Suprapubic skin (tissue), 4 donors: Measurements from ENCODE around the gene EPHA2. TPM values are rescaled to one million over a fixed set of nuclear protein-coding genes. Genes with fewer than 3 reads are reported as not detected.

Experiments
- DNase-seq, 2 donors: peaks; one replicate each; pipeline ENCODE4 v3.0.0-alpha.2; 2019; ENCODE audit warnings: low spot score in 2 of 2
- H3K27ac ChIP-seq: fragments of 200-600 bp; sonication (generic); one replicate; pipeline ENCODE4 v1.5.1; 2019
- H3K27me3 ChIP-seq: fragments of 200-600 bp; sonication (generic); one replicate; pipeline ENCODE4 v1.5.1; 2019
- H3K36me3 ChIP-seq: fragments of 200-600 bp; sonication (generic); one replicate; pipeline ENCODE4 v1.5.1; 2019
- H3K4me1 ChIP-seq: fragments of 200-600 bp; sonication (generic); one replicate; pipeline ENCODE4 v1.5.1; 2019
- H3K4me3 ChIP-seq: fragments of 200-600 bp; sonication (generic); one replicate; pipeline ENCODE4 v1.5.1; 2019; ENCODE audit warnings: mild to moderate bottlenecking
- H3K9me3 ChIP-seq: fragments of 200-600 bp; sonication (generic); one replicate; pipeline ENCODE4 v1.5.1; 2019
- EP300 ChIP-seq: sonication (generic); formaldehyde crosslinking; IDR thresholded peaks from one replicate; pipeline ENCODE4 v1.6.1; 2017; ENCODE audit warnings: antibody characterized with exemption
- POLR2A ChIP-seq, 2 donors: fragments of 450-650 bp; IDR thresholded peaks; one replicate each; pipeline ENCODE4 v1.6.1; 2017; ENCODE audit warnings: antibody characterized with exemption in 2 of 2, mild to moderate bottlenecking in 2 of 2, moderate library complexity in 2 of 2
- POLR2AphosphoS5 ChIP-seq, 3 donors: sonication (generic); formaldehyde crosslinking; IDR thresholded peaks; one replicate each; pipeline ENCODE4 v1.6.1; 2017; ENCODE audit warnings: antibody characterized with exemption in 3 of 3
- WGBS: methylation state at CpG from one replicate; pipeline ENCODE4 v1.1.5; 2018; 5-methylcytosine and 5-hydroxymethylcytosine counted together
- total RNA-seq, 4 donors: library from RNA; depleted of rRNA; stranded (reverse); fragments of >200 nt; gene quantifications; one replicate each; pipeline ENCODE4 v1.1.0, GENCODE V29; 2016
- TF ChIP-seq, protein P1 (sequence below), 2 donors: fragments of 200-600 bp in 1 of 2; fragments of 450-650 bp in 1 of 2; sonication (generic) in 1 of 2; IDR thresholded peaks; one replicate each; pipeline ENCODE4 v1.5.1; 2016 to 2019; ENCODE audit warnings: antibody characterized with exemption in 2 of 2, mild to moderate bottlenecking in 1 of 2, moderate library complexity in 1 of 2

The EPHA2 gene
- total RNA-seq, 4 donors from 2014 or later, result 59.0 to 145 (median 104) TPM

- Histone ChIP-seq H3K27me3 (no peaks in the 10 kb centered on the region), H3K4me3 (no peak overlapping the region), H3K36me3 (peaks cover 45% of the 10 kb centered on the region), H3K27ac (no peak overlapping the region), H3K4me1 (peaks cover 27% of the 10 kb centered on the region), H3K9me3 (no peaks in the 10 kb centered on the region)
- 33% methylated on average over 3 of the region's 3 CpGs for WGBS
- no peak for DNase-seq
- TF ChIP-seq POLR2AphosphoS5 (IDR thresholded peaks at IDR 0.05) (no peak), POLR2A (IDR thresholded peaks at IDR 0.05) (no peak), EP300 (no peak)
- TF ChIP-seq, protein P1, sequence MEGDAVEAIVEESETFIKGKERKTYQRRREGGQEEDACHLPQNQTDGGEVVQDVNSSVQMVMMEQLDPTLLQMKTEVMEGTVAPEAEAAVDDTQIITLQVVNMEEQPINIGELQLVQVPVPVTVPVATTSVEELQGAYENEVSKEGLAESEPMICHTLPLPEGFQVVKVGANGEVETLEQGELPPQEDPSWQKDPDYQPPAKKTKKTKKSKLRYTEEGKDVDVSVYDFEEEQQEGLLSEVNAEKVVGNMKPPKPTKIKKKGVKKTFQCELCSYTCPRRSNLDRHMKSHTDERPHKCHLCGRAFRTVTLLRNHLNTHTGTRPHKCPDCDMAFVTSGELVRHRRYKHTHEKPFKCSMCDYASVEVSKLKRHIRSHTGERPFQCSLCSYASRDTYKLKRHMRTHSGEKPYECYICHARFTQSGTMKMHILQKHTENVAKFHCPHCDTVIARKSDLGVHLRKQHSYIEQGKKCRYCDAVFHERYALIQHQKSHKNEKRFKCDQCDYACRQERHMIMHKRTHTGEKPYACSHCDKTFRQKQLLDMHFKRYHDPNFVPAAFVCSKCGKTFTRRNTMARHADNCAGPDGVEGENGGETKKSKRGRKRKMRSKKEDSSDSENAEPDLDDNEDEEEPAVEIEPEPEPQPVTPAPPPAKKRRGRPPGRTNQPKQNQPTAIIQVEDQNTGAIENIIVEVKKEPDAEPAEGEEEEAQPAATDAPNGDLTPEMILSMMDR (IDR thresholded peaks at IDR 0.05), result no peak
These were observed 47.7 kb upstream of the EPHA2 start for GRCh38 chr1:16203550-16203949.

- DNase-seq, result no peak
- WGBS, result 83% methylated on average over 19 of the region's 24 CpGs
- H3K36me3 ChIP-seq, result peaks cover 52% of the 10 kb centered on the region
- H3K27me3 ChIP-seq, result no peaks in the 10 kb centered on the region
- TF ChIP-seq POLR2AphosphoS5 (IDR thresholded peaks at IDR 0.05), result no peak
- TF ChIP-seq EP300, result no peak
- TF ChIP-seq, protein P1 (IDR thresholded peaks at IDR 0.05), result no peak
- TF ChIP-seq POLR2A (IDR thresholded peaks at IDR 0.05), result no peak
- no peak overlapping the region for H3K27ac ChIP-seq
- no peaks in the 10 kb centered on the region for H3K9me3 ChIP-seq
- no peak overlapping the region for H3K4me3 ChIP-seq
- peaks cover 17% of the 10 kb centered on the region for H3K4me1 ChIP-seq
These were observed 46.7 kb upstream of the EPHA2 start for GRCh38 chr1:16202281-16203210.

GRCh38 chr1:16199700-16200099, 43.8 kb upstream of the EPHA2 start:
- Histone ChIP-seq H3K4me1 (peaks cover 5% of the 10 kb centered on the region), H3K27ac (no peak overlapping the region), H3K4me3 (no peak overlapping the region), H3K27me3 (no peaks in the 10 kb centered on the region), H3K36me3 (peaks cover 49% of the 10 kb centered on the region), H3K9me3 (no peaks in the 10 kb centered on the region)
- DNase-seq, result no peak
- TF ChIP-seq POLR2A (IDR thresholded peaks at IDR 0.05) (no peak), EP300 (no peak), POLR2AphosphoS5 (IDR thresholded peaks at IDR 0.05) (no peak)
- TF ChIP-seq, protein P1 (IDR thresholded peaks at IDR 0.05), result no peak
- 90% methylated on average over 4 of the region's 4 CpGs for WGBS

DNA sequence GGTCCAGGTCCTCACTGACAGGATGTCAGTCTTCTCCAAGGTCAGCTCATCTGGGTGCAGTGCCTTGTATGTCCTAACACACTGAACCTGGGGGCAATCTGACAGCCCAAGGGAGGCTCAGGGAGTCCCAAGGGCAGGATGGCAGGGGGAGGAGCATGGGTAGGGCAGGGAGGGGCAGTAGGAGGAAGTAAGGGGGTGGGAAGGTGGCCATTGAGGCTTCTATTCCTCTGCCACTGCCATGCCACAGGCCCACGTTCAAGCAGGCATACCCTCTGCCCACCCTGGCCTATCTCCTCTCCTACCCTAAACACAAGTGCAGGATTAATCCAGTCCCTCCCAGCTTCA, 43.3 kb upstream of the EPHA2 start:
- Histone ChIP-seq H3K9me3 (no peaks in the 10 kb centered on the region), H3K27ac (no peak overlapping the region), H3K4me3 (no peak overlapping the region), H3K27me3 (no peaks in the 10 kb centered on the region), H3K4me1 (peaks cover 5% of the 10 kb centered on the region), H3K36me3 (peaks cover 44% of the 10 kb centered on the region)
- 58% methylated on average over 1 of the region's 1 CpG for WGBS
- no peak for TF ChIP-seq POLR2A (IDR thresholded peaks at IDR 0.05)
- TF ChIP-seq, protein P1 (IDR thresholded peaks at IDR 0.05), result no peak
- TF ChIP-seq POLR2AphosphoS5 (IDR thresholded peaks at IDR 0.05), result no peak
- TF ChIP-seq EP300, result no peak
- DNase-seq, result no peak

DNA sequence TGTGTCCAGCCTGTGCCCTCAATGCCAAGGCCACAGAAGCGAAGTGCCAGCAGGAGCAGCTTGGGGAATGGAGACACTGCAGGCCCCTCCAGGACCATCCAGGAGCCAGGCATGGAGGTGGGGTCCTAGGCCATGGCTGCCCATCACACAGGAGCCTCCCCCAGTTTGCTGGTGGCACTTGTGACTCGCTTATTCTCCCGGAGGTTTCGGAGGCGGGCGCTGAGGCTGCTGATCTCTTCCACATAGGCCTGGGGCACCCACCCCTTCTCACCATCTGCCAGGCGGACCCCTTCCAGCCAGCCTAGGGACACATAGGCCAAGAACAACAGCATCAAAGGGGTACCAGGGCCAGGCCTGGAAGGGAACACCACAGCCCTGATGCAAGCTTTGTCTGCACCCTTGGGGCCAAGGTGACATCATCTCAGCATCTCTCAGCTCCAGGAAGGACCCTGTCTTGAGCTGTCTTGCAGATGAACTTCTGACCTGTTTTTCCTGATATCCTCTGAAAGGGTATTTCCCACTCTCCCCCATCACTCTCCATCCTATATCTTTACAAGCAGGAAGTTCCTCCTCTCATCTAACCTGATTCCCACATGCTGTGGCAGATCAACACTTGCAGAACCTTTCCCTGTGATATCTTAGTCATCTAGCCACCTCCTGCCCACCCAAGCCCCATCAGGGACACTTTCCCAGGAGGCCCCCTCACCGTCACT, 42.7 kb upstream of the EPHA2 start:
- Histone ChIP-seq H3K4me1 (peaks cover 5% of the 10 kb centered on the region), H3K9me3 (no peaks in the 10 kb centered on the region), H3K27me3 (no peaks in the 10 kb centered on the region), H3K27ac (no peak overlapping the region), H3K36me3 (peaks cover 42% of the 10 kb centered on the region), H3K4me3 (no peak overlapping the region)
- 87% methylated on average over 6 of the region's 8 CpGs for WGBS
- no peak for DNase-seq
- TF ChIP-seq EP300 (no peak), POLR2AphosphoS5 (IDR thresholded peaks at IDR 0.05) (no peak), POLR2A (IDR thresholded peaks at IDR 0.05) (no peak)
- TF ChIP-seq, protein P1 (IDR thresholded peaks at IDR 0.05), result no peak
